Neural cell (in vitro differentiated cells): Measurements from ENCODE around the gene KIF4A. TPM values are rescaled to one million over a fixed set of nuclear protein-coding genes. Genes with fewer than 3 reads are reported as not detected.
A peak's percentile ranks its signal among the peaks of the same experiment; 100 is the strongest.

Experiments used
- H2AFZ ChIP-seq: fragments of 200-600, 300-800 bp; sonication (generic), shearing (Covaris generic); 2 replicates; pipeline ENCODE4 v1.6.0; 2014; ENCODE audit warnings: low read depth, mild to moderate bottlenecking, antibody characterized with exemption, low read length, moderate library complexity
- H3F3A ChIP-seq: fragments of 200-600 bp; shearing (Covaris generic); 2 replicates; pipeline ENCODE4 v1.6.1; 2016; ENCODE audit warnings: mild to moderate bottlenecking, moderate library complexity, mixed read lengths, antibody characterized with exemption, low read length; ENCODE audit not compliant: insufficient read depth, poor library complexity, severe bottlenecking
- H3K27ac ChIP-seq: fragments of 200-600, 300-800 bp; sonication (generic), shearing (Covaris generic); 2 replicates; pipeline ENCODE4 v1.5.1; 2014; ENCODE audit warnings: mild to moderate bottlenecking, low read length, moderate library complexity
- H3K27me3 ChIP-seq: fragments of 300-800, 200-600 bp; sonication (generic), shearing (Covaris generic); 2 replicates; pipeline ENCODE4 v1.6.0; 2014; ENCODE audit warnings: mild to moderate bottlenecking, low read depth, low read length, moderate library complexity; ENCODE audit not compliant: insufficient read depth
- H3K36me3 ChIP-seq: fragments of 300-800, 200-600 bp; sonication (generic), shearing (Covaris generic); 2 replicates; pipeline ENCODE4 v1.5.1; 2014; ENCODE audit warnings: mild to moderate bottlenecking, antibody characterized with exemption, low read length, moderate library complexity; ENCODE audit not compliant: insufficient read depth
- H3K4me2 ChIP-seq: fragments of 300-800, 200-600 bp; sonication (generic), shearing (Covaris generic); 2 replicates; pipeline ENCODE4 v1.6.0; 2014; ENCODE audit warnings: mild to moderate bottlenecking, low read length
- H3K4me3 ChIP-seq: fragments of 300-800, 200-600 bp; sonication (generic), shearing (Covaris generic); 2 replicates; pipeline ENCODE4 v1.5.1; 2014; ENCODE audit warnings: mild to moderate bottlenecking, low read length, moderate library complexity
- H3K79me2 ChIP-seq: fragments of 200-600 bp; shearing (Covaris generic); replicated peaks from 2 replicates; pipeline ENCODE4 v1.6.0; 2014; ENCODE audit warnings: mild to moderate bottlenecking, low read length, moderate library complexity; ENCODE audit not compliant: insufficient read depth
- H3K9ac ChIP-seq: fragments of 300-800, 200-600 bp; sonication (generic), shearing (Covaris generic); 2 replicates; pipeline ENCODE4 v1.6.1; 2016; ENCODE audit warnings: mild to moderate bottlenecking, low read length, mixed read lengths
- H3K9me2 ChIP-seq: fragments of 200-600 bp; shearing (Covaris generic); 2 replicates; pipeline ENCODE4 v1.6.1; 2016; ENCODE audit warnings: mild to moderate bottlenecking, low read length, mixed read lengths; ENCODE audit not compliant: insufficient read depth
- H3K9me3 ChIP-seq: fragments of 200-600, 300-800 bp; sonication (generic), shearing (Covaris generic); 2 replicates; pipeline ENCODE4 v1.6.1; 2016; ENCODE audit warnings: mild to moderate bottlenecking, mixed run types, low read length, moderate library complexity, mixed read lengths
- H4K20me1 ChIP-seq: fragments of 200-600 bp; shearing (Covaris generic); 2 replicates; pipeline ENCODE4 v1.6.1; 2016; ENCODE audit warnings: mild to moderate bottlenecking, mixed run types; ENCODE audit not compliant: insufficient read depth
- EP300 ChIP-seq: fragments of 450-650 bp; conservative IDR thresholded peaks from 2 replicates; pipeline ENCODE4 v1.6.1; 2014; ENCODE audit warnings: antibody characterized with exemption, mild to moderate bottlenecking, moderate library complexity; ENCODE audit not compliant: poor library complexity, severe bottlenecking
- EZH2 ChIP-seq: fragments of 200-600, 300-800 bp; shearing (Covaris generic), sonication (generic); IDR thresholded peaks from 2 replicates; pipeline ENCODE4 v1.6.1; 2014; ENCODE audit warnings: antibody characterized with exemption, low read length, borderline replicate concordance, mild to moderate bottlenecking; ENCODE audit not compliant: insufficient read depth, poor library complexity, severe bottlenecking
- MXI1 ChIP-seq: fragments of 450-650 bp; conservative IDR thresholded peaks from 2 replicates; pipeline ENCODE4 v1.6.1; 2014; ENCODE audit warnings: antibody characterized with exemption, mild to moderate bottlenecking; ENCODE audit not compliant: poor library complexity, severe bottlenecking
- POLR2AphosphoS5 ChIP-seq: IDR thresholded peaks from 2 replicates; pipeline ENCODE4 v1.6.1; 2012
- RAD21 ChIP-seq: fragments of 450-650 bp; conservative IDR thresholded peaks from 2 replicates; pipeline ENCODE4 v1.6.1; 2014; ENCODE audit warnings: antibody characterized with exemption, mild to moderate bottlenecking, moderate library complexity
- SMC3 ChIP-seq: fragments of 450-650 bp; conservative IDR thresholded peaks from 2 replicates; pipeline ENCODE4 v1.6.1; 2014; ENCODE audit warnings: antibody characterized with exemption, mild to moderate bottlenecking, moderate library complexity; ENCODE audit not compliant: poor library complexity
- TAF1 ChIP-seq: IDR thresholded peaks from 2 replicates; pipeline ENCODE4 v1.6.1; 2012; ENCODE audit warnings: low read depth
- polyA plus RNA-seq: library from polyadenylated mRNA; depleted of rRNA; stranded (reverse); fragments of >200 nt; gene quantifications from 2 replicates; pipeline ENCODE4 v1.2.3, GENCODE V29; 2014
- TF ChIP-seq, protein P1 (sequence below): IDR thresholded peaks from 2 replicates; pipeline ENCODE4 v1.6.1; 2012; ENCODE audit warnings: borderline replicate concordance
- TF ChIP-seq, protein P2 (sequence below): fragments of 450-650 bp; IDR thresholded peaks from 2 replicates; pipeline ENCODE4 v1.5.1; 2014; ENCODE audit warnings: antibody characterized with exemption, mild to moderate bottlenecking, moderate library complexity; ENCODE audit not compliant: poor library complexity, severe bottlenecking

Gene KIF4A
- polyA plus RNA-seq, 1 donor from 2014 or later: 1.1 TPM

DNA sequence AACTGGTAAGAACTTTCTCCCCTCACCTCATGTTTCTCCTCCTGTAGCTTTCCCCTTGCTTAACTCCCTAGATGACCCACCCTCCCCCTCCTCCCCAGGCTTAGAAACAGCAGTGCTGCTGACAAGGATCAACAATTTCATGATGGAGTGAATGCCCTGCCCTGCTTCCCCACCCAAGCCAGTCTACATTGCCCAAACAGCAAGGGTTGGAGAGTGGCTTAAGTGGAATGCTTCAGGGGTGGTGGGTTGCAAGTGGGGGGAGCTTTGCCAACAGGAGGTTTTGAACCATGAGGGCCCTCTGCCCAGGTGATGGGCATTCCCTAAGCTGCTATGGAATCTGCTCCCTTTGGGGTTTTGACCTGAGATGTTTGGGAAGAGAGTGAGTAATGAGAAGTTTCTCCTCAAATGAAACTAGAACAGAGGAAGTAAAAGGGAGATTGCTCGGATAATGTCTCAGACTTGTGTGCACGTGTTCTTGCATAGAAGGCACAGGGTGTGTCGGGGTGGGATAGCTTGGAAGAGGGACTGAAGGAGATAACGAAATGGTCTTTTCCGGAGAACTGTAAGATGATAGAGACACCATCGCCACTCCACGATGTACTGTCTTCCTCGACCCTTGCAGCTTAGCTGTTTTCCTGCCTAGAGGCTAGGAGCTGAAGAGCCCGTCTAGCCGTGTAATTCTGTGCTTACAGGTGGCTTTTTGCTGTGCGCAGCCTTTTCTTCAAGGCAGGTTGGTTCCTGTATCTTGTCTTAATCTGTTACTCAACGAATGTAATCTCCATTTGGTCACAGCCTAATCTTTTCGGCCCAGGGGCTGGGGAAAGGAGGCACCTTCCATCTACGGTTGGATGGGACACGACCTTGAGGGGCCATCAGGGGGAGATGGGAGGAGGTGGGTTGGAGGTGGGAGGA is 143.3 kb downstream of the KIF4A start:
- Histone ChIP-seq H2AFZ (no peak overlapping the region), H3K27me3 (no peaks in the 10 kb centered on the region), H3K4me3 (peak overlapping the region; percentile 77), H3K36me3 (no peaks in the 10 kb centered on the region), H3K9me3 (no peaks in the 10 kb centered on the region), H3K79me2 (no peaks in the 10 kb centered on the region), H4K20me1 (no peaks in the 10 kb centered on the region), H3K9me2 (no peaks in the 10 kb centered on the region), H3K27ac (no peak overlapping the region), H3F3A (no peaks in the 10 kb centered on the region), H3K4me2 (no peak overlapping the region), H3K9ac (no peak overlapping the region)
- TF ChIP-seq, protein P1, sequence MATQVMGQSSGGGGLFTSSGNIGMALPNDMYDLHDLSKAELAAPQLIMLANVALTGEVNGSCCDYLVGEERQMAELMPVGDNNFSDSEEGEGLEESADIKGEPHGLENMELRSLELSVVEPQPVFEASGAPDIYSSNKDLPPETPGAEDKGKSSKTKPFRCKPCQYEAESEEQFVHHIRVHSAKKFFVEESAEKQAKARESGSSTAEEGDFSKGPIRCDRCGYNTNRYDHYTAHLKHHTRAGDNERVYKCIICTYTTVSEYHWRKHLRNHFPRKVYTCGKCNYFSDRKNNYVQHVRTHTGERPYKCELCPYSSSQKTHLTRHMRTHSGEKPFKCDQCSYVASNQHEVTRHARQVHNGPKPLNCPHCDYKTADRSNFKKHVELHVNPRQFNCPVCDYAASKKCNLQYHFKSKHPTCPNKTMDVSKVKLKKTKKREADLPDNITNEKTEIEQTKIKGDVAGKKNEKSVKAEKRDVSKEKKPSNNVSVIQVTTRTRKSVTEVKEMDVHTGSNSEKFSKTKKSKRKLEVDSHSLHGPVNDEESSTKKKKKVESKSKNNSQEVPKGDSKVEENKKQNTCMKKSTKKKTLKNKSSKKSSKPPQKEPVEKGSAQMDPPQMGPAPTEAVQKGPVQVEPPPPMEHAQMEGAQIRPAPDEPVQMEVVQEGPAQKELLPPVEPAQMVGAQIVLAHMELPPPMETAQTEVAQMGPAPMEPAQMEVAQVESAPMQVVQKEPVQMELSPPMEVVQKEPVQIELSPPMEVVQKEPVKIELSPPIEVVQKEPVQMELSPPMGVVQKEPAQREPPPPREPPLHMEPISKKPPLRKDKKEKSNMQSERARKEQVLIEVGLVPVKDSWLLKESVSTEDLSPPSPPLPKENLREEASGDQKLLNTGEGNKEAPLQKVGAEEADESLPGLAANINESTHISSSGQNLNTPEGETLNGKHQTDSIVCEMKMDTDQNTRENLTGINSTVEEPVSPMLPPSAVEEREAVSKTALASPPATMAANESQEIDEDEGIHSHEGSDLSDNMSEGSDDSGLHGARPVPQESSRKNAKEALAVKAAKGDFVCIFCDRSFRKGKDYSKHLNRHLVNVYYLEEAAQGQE: no peak
- TF ChIP-seq POLR2AphosphoS5 (no peak), EP300 (no peak), EZH2 (no peak), SMC3 (no peak), TAF1 (no peak), RAD21 (no peak), MXI1 (no peak)
- TF ChIP-seq, protein P2, sequence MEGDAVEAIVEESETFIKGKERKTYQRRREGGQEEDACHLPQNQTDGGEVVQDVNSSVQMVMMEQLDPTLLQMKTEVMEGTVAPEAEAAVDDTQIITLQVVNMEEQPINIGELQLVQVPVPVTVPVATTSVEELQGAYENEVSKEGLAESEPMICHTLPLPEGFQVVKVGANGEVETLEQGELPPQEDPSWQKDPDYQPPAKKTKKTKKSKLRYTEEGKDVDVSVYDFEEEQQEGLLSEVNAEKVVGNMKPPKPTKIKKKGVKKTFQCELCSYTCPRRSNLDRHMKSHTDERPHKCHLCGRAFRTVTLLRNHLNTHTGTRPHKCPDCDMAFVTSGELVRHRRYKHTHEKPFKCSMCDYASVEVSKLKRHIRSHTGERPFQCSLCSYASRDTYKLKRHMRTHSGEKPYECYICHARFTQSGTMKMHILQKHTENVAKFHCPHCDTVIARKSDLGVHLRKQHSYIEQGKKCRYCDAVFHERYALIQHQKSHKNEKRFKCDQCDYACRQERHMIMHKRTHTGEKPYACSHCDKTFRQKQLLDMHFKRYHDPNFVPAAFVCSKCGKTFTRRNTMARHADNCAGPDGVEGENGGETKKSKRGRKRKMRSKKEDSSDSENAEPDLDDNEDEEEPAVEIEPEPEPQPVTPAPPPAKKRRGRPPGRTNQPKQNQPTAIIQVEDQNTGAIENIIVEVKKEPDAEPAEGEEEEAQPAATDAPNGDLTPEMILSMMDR: no peak

DNA sequence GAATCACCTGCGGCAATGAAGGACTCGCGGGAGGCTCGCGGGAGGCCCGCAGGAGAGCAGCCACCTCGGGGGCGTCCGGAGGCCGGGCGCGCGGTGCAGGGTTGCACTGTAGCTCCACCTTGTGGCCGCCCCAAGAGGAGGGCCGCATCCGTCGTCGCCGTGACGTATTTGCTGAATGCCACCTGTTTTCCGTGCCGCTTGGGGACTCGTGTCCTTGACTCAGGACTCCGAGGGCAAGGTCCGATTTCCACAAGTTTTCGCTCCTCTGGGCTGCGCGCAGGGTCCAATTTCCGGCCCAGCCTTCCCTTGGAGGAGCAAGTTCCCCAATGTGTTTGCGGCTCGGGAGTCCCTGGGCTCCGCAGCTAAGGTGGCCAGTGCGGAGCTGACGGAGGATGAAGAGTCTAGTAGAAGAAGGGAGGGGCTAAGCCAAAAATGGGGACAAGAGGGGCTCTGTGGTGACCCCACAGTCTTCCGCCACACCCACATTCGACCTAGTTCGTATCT is 144.0 kb downstream of the KIF4A start:
- H3K9ac ChIP-seq: peak overlapping the region; percentile 58
- no peaks in the 10 kb centered on the region for H3K9me2 ChIP-seq
- H4K20me1 ChIP-seq: no peaks in the 10 kb centered on the region
- peak overlapping the region; percentile 55 for H3K4me2 ChIP-seq
- H3K4me3 ChIP-seq: peak overlapping the region; percentile 77
- no peak overlapping the region for H3K27ac ChIP-seq
- peak overlapping the region; percentile 40 for H2AFZ ChIP-seq
- H3K27me3 ChIP-seq: no peaks in the 10 kb centered on the region
- TF ChIP-seq, protein P2: peak; percentile 81
- TF ChIP-seq TAF1 (no peak), EP300 (no peak), POLR2AphosphoS5 (no peak), EZH2 (no peak), MXI1 (peak; percentile 24), RAD21 (peak; percentile 73), SMC3 (peak; percentile 72)
- TF ChIP-seq, protein P1: no peak
- H3K36me3 ChIP-seq: no peaks in the 10 kb centered on the region
- no peaks in the 10 kb centered on the region for H3F3A ChIP-seq
- H3K9me3 ChIP-seq: no peaks in the 10 kb centered on the region
- H3K79me2 ChIP-seq: no peaks in the 10 kb centered on the region
